ENCODE data around the gene IFRD1. TPM values are rescaled to one million over a fixed set of nuclear protein-coding genes. Genes with fewer than 3 reads are reported as not detected.

The IFRD1 gene
- total RNA-seq, 1 donor from 2014 or later: 168 TPM

DNA sequence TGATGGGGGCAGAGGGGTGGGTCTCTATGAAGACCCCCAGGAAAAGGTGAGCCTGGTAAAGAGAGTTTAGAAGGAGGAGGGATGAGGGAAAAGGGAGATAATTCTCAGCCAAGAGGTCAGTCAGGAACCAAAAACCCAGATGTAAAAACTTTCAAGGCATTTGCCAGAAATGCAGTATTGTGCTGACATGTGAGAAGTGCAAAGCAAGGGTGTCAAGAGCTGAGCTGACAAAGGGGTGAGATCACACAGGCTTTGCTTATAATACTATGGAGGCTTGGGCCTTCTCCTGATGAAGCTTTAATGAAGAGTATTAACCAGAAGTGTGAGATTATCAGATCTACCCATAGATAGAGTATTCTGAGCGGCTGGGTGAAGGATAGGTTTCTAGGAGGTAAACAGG lies 22.3 kb upstream of the IFRD1 start:
- TF ChIP-seq, protein P1, sequence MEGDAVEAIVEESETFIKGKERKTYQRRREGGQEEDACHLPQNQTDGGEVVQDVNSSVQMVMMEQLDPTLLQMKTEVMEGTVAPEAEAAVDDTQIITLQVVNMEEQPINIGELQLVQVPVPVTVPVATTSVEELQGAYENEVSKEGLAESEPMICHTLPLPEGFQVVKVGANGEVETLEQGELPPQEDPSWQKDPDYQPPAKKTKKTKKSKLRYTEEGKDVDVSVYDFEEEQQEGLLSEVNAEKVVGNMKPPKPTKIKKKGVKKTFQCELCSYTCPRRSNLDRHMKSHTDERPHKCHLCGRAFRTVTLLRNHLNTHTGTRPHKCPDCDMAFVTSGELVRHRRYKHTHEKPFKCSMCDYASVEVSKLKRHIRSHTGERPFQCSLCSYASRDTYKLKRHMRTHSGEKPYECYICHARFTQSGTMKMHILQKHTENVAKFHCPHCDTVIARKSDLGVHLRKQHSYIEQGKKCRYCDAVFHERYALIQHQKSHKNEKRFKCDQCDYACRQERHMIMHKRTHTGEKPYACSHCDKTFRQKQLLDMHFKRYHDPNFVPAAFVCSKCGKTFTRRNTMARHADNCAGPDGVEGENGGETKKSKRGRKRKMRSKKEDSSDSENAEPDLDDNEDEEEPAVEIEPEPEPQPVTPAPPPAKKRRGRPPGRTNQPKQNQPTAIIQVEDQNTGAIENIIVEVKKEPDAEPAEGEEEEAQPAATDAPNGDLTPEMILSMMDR (IDR thresholded peaks at IDR 0.05; ENCODE audit: partially characterized antibody, unreplicated experiment): no peak
- no peak for DNase-seq
- H3K27ac Mint-ChIP-seq (ENCODE audit: unreplicated experiment): no peak overlapping the region
- no peaks in the 10 kb centered on the region for H3K36me3 Mint-ChIP-seq (ENCODE audit: unreplicated experiment)
- H3K4me1 Mint-ChIP-seq (ENCODE audit: low read depth, unreplicated experiment): peaks cover 11% of the 10 kb centered on the region
- H3K27me3 Mint-ChIP-seq (ENCODE audit: unreplicated experiment): no peaks in the 10 kb centered on the region
- H3K4me3 Mint-ChIP-seq (ENCODE audit: unreplicated experiment): no peak overlapping the region
- peaks cover 6% of the 10 kb centered on the region for H3K9me3 Mint-ChIP-seq (ENCODE audit: unreplicated experiment)

DNA sequence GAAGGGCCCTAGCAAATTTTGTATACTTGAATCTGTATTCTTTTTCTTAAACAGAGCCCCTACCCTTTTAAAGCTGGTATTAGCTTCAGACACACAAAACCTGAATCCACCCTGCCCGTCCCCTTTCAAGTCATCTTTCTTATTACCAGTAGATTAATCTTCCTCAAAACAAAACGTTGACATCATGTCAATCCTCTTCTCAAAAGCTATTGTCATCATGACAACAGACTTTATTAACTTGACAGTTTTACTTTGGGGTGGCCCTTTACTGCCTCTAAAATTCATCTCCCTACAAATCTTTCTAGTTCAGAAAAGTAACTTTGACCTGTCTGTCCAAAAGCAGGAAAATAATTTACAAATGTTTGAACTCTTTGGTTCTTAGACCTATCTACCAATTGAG lies 21.5 kb upstream of the IFRD1 start:
- Mint-ChIP-seq H3K4me1 (ENCODE audit: low read depth, unreplicated experiment) (peaks cover 6% of the 10 kb centered on the region), H3K27me3 (ENCODE audit: unreplicated experiment) (no peaks in the 10 kb centered on the region), H3K9me3 (ENCODE audit: unreplicated experiment) (peaks cover 4% of the 10 kb centered on the region), H3K4me3 (ENCODE audit: unreplicated experiment) (no peak overlapping the region), H3K36me3 (ENCODE audit: unreplicated experiment) (no peaks in the 10 kb centered on the region), H3K27ac (ENCODE audit: unreplicated experiment) (no peak overlapping the region)
- TF ChIP-seq, protein P1 (IDR thresholded peaks at IDR 0.05; ENCODE audit: partially characterized antibody, unreplicated experiment): no peak
- no peak for DNase-seq

DNA sequence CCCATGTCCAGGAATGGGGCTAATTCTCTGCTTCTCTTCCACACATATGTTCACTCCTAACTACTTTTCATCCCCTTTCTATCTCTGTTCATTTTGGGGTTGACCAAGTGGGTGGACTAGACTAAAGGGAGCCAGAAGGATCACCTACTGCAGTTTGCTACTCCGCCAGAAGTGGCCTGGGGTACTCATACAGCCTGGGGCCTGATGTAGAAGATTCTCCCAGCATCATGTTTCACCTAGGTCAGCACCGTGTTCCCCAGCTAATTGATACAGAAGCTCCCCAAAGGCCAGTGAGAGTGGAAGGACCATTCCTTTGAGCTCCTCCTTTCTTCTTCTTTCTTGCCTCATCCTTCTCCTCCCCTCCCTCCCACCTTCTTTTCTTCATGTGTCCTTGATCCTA lies 19.6 kb upstream of the IFRD1 start:
- no peak overlapping the region for H3K27ac Mint-ChIP-seq (ENCODE audit: unreplicated experiment)

DNA sequence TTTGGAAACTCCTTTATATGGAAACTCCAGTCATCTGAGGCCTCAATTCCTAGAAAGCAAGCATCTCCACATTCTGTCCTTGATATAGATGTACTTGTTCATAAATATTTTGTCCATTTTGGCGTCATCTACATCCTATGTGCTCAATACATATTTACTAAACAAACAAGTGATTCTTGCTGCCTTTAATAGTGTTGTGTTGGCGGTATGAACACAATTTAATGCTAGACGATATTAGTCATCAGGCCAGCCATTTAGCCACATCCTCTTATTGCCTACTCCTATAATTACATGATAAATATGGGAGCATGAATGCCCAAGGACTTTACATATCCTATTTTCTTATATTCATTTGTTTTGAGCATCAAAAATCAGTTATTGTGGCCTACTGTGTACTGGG lies 18.5 kb upstream of the IFRD1 start:
- Mint-ChIP-seq H3K9me3 (ENCODE audit: unreplicated experiment) (peaks cover 1% of the 10 kb centered on the region), H3K4me3 (ENCODE audit: unreplicated experiment) (no peak overlapping the region), H3K4me1 (ENCODE audit: low read depth, unreplicated experiment) (peaks cover 5% of the 10 kb centered on the region), H3K36me3 (ENCODE audit: unreplicated experiment) (no peaks in the 10 kb centered on the region), H3K27ac (ENCODE audit: unreplicated experiment) (no peak overlapping the region), H3K27me3 (ENCODE audit: unreplicated experiment) (no peaks in the 10 kb centered on the region)
- no peak for DNase-seq
- TF ChIP-seq, protein P1 (IDR thresholded peaks at IDR 0.05; ENCODE audit: partially characterized antibody, unreplicated experiment): no peak

More for the DNA sequence above, 19.6 kb upstream of the IFRD1 start:
- Mint-ChIP-seq H3K4me3 (ENCODE audit: unreplicated experiment) (no peak overlapping the region), H3K9me3 (ENCODE audit: unreplicated experiment) (peaks cover 1% of the 10 kb centered on the region), H3K36me3 (ENCODE audit: unreplicated experiment) (no peaks in the 10 kb centered on the region), H3K4me1 (ENCODE audit: low read depth, unreplicated experiment) (peaks cover 5% of the 10 kb centered on the region), H3K27me3 (ENCODE audit: unreplicated experiment) (no peaks in the 10 kb centered on the region)
- TF ChIP-seq, protein P1 (IDR thresholded peaks at IDR 0.05; ENCODE audit: partially characterized antibody, unreplicated experiment): no peak
- no peak for DNase-seq

DNA sequence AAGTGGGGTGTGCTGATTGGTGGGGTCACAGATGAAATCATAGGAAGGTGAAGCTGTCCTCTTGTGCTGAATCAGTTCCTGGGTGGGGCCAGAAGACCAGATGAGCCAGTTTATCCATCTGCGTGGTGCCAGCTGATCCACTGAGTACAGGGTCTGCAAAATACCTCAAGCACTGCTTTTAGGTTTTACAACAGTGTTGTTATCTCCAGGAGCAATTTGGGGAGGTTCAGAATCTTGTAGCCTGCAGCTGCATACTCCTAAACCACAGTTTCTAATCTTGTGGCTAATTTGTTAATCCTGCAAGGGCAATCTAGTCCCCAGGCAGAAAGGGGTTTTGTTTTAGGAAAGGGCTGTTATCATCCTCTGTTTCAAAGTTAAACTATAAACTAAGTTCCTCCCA lies 17.0 kb upstream of the IFRD1 start:
- H3K36me3 Mint-ChIP-seq (ENCODE audit: unreplicated experiment): no peaks in the 10 kb centered on the region
- DNase-seq: no peak
- H3K4me3 Mint-ChIP-seq (ENCODE audit: unreplicated experiment): no peak overlapping the region
- H3K9me3 Mint-ChIP-seq (ENCODE audit: unreplicated experiment): peaks cover 1% of the 10 kb centered on the region
- no peak overlapping the region for H3K27ac Mint-ChIP-seq (ENCODE audit: unreplicated experiment)
- no peaks in the 10 kb centered on the region for H3K27me3 Mint-ChIP-seq (ENCODE audit: unreplicated experiment)
- TF ChIP-seq, protein P1 (IDR thresholded peaks at IDR 0.05; ENCODE audit: partially characterized antibody, unreplicated experiment): no peak
- H3K4me1 Mint-ChIP-seq (ENCODE audit: low read depth, unreplicated experiment): peaks cover 2% of the 10 kb centered on the region

Measured in glutamatergic neuron (in vitro differentiated cells).